ENCODE data around the gene MYH11. TPM values are rescaled to one million over a fixed set of nuclear protein-coding genes. Genes with fewer than 3 reads are reported as not detected.

Gene MYH11
- total and polyA plus RNA-seq, 2 experiments from 2014 or later, result 2.0 to 12.2 TPM

DNA sequence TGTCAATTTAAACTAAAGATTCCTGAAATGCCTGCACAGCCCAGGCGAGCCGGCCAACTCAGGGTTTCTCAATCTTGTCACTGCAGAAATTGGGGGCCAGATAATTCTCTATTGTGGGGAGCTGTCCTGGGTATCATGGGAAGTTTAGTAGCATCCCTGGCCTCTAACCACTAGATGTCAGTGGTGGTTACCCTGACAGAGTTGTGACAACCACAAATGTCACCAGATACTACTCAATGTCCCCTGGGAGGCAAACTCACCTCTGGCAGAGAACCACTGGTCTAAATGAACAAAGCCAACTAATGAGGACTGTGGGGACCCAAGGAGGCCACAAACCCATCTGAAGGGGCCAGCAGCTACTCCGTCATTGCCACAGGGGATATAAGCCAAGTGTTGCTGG lies 90.9 kb downstream of the MYH11 start:
- no peaks in the 10 kb centered on the region for H3K9me3 ChIP-seq (ENCODE audit: low read depth)
- no peak overlapping the region for H3K4me3 ChIP-seq
- H3K36me3 ChIP-seq, result no peaks in the 10 kb centered on the region
- peak; percentile 35 to 63 for DNase-seq (ENCODE audit: low read depth in 1 of 2, low spot score in 1 of 2)
- H3K27ac ChIP-seq, result no peak overlapping the region
- TF ChIP-seq, protein P1, sequence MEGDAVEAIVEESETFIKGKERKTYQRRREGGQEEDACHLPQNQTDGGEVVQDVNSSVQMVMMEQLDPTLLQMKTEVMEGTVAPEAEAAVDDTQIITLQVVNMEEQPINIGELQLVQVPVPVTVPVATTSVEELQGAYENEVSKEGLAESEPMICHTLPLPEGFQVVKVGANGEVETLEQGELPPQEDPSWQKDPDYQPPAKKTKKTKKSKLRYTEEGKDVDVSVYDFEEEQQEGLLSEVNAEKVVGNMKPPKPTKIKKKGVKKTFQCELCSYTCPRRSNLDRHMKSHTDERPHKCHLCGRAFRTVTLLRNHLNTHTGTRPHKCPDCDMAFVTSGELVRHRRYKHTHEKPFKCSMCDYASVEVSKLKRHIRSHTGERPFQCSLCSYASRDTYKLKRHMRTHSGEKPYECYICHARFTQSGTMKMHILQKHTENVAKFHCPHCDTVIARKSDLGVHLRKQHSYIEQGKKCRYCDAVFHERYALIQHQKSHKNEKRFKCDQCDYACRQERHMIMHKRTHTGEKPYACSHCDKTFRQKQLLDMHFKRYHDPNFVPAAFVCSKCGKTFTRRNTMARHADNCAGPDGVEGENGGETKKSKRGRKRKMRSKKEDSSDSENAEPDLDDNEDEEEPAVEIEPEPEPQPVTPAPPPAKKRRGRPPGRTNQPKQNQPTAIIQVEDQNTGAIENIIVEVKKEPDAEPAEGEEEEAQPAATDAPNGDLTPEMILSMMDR (IDR thresholded peaks at IDR 0.05; ENCODE audit: low read depth, low read length), result peak; percentile 74
- peaks cover 48% of the 10 kb centered on the region for H3K27me3 ChIP-seq
- H3K4me1 ChIP-seq (ENCODE audit: low read depth), result no peaks in the 10 kb centered on the region

DNA sequence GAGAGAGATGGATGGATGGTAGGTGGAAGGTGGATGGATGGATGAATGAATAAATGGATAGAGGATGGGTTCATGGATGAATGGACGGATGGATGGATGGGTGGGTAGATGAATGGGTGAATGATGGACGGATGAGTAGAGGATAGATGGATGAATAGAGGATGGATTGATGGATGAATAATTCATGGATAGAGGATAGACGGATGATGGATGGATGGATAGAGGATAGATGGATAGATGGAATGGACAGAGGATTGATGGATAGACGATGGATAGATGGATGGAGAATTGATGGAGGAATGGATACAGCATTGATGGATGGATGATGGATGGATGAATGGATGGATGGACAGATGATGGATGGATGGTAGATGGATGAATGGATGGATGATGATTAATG lies 91.7 kb downstream of the MYH11 start:
- Histone ChIP-seq H3K9me3 (ENCODE audit: low read depth) (no peaks in the 10 kb centered on the region), H3K27me3 (peaks cover 41% of the 10 kb centered on the region), H3K4me1 (ENCODE audit: low read depth) (no peaks in the 10 kb centered on the region), H3K36me3 (no peaks in the 10 kb centered on the region), H3K4me3 (no peak overlapping the region), H3K27ac (no peak overlapping the region)
- DNase-seq (ENCODE audit: low read depth in 1 of 2, low spot score in 1 of 2), result no peak
- TF ChIP-seq, protein P1 (IDR thresholded peaks at IDR 0.05; ENCODE audit: low read depth, low read length), result no peak

DNA sequence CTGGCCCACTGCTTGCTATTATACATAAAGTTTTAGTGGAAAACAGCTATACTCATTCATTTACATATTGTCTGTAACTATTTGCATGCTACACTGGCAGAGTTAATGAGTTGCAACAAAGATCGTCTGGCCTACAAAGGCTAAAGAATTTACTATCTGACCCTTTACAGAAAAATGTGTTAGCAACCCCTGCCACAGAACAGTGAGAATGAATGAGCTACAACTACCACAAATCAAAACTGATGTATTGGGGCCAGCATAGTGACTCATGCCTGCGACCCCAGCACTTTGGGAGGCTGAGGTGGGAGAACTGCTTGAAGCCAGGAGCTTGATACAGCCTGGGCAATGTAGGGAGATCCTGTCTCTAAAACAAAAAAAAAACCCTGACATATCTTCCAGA lies 92.7 kb downstream of the MYH11 start:
- H3K27ac ChIP-seq, result no peak overlapping the region
- H3K4me3 ChIP-seq, result no peak overlapping the region
- TF ChIP-seq, protein P1 (IDR thresholded peaks at IDR 0.05; ENCODE audit: low read depth, low read length), result no peak
- peaks cover 31% of the 10 kb centered on the region for H3K27me3 ChIP-seq
- H3K36me3 ChIP-seq, result no peaks in the 10 kb centered on the region
- no peaks in the 10 kb centered on the region for H3K4me1 ChIP-seq (ENCODE audit: low read depth)
- no peaks in the 10 kb centered on the region for H3K9me3 ChIP-seq (ENCODE audit: low read depth)
- no peak for DNase-seq (ENCODE audit: low read depth in 1 of 2, low spot score in 1 of 2)

DNA sequence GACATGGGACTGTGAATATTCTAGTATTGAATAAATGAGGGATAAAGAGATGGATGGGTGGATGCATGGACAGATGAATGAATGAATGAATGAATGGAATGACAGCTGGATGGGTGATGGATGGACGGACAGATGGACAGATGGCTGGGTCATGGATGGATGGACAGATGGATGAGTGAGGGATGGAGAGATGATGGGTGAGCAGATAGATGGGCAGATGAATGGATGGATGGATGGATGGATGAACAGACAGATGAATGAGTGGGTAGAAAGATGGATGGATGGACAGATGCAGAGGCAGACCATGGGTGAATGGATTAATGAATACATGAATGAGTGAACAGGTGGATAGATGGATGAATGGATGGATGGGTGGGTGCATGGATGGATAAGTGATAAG lies 96.7 kb downstream of the MYH11 start:
- no peaks in the 10 kb centered on the region for H3K9me3 ChIP-seq (ENCODE audit: low read depth)
- TF ChIP-seq, protein P1 (IDR thresholded peaks at IDR 0.05; ENCODE audit: low read depth, low read length), result no peak
- no peak overlapping the region for H3K27ac ChIP-seq
- no peak overlapping the region for H3K4me3 ChIP-seq
- no peaks in the 10 kb centered on the region for H3K36me3 ChIP-seq
- H3K4me1 ChIP-seq (ENCODE audit: low read depth), result no peaks in the 10 kb centered on the region
- no peak for DNase-seq (ENCODE audit: low read depth in 1 of 2, low spot score in 1 of 2)
- H3K27me3 ChIP-seq, result peaks cover 29% of the 10 kb centered on the region

DNA sequence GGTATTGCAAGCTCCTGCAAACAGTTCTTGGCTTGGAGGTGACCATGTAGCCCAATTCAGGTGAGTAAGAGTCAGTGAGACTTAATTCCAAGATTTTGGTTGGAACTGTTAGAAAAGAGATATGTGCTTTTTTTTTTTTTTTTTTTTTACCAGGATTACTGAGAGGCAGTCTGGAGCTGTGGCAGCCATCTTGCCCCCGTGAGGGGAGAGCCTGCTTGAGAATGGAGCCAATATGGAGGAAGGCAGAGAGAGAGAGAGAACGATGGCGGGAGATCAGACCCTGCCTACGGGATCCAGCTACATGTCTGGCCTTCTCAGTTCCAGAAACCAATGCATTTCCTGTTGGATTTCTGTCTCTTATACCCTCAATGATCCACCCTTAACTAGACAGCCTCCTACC lies 97.8 kb downstream of the MYH11 start:
- no peak overlapping the region for H3K27ac ChIP-seq
- H3K36me3 ChIP-seq, result no peaks in the 10 kb centered on the region
- TF ChIP-seq, protein P1 (IDR thresholded peaks at IDR 0.05; ENCODE audit: low read depth, low read length), result no peak
- no peaks in the 10 kb centered on the region for H3K4me1 ChIP-seq (ENCODE audit: low read depth)
- no peaks in the 10 kb centered on the region for H3K9me3 ChIP-seq (ENCODE audit: low read depth)
- DNase-seq (ENCODE audit: low read depth in 1 of 2, low spot score in 1 of 2), result no peak
- peaks cover 18% of the 10 kb centered on the region for H3K27me3 ChIP-seq
- no peak overlapping the region for H3K4me3 ChIP-seq

All from cardiac muscle cell (in vitro differentiated cells and primary cell).